Activated naive CD4-positive, alpha-beta T cell treated with anti-CD3 and anti-CD28 coated beads for 36 hours (primary cell): Measurements from ENCODE around the gene ZNF205. TPM values are rescaled to one million over a fixed set of nuclear protein-coding genes. Genes with fewer than 3 reads are reported as not detected.
"Not testable (repeated sequence)": the region's sequence is repeated elsewhere in the genome, so short reads cannot be mapped to it uniquely, and the experiment has no call there.

Source experiments
- CTCF ChIA-PET: fragments of 350-600 bp; sonication (Branson Sonifier 250); formaldehyde crosslinking; loops from one replicate; lab custom pipeline; 2021; ENCODE audit warnings: antibody characterized with exemption; lab: Charles Lee
- DNase-seq: peaks from one replicate; pipeline ENCODE4 v3.0.0-alpha.2; 2020
- H3K27ac Mint-ChIP-seq: one replicate; pipeline ENCODE4 v1.8.0; 2021; ENCODE audit warnings: mild to moderate bottlenecking, mixed read lengths
- H3K27me3 Mint-ChIP-seq: one replicate; pipeline ENCODE4 v1.8.0; 2021; ENCODE audit warnings: low read depth, mixed read lengths
- H3K36me3 Mint-ChIP-seq: one replicate; pipeline ENCODE4 v1.8.0; 2021; ENCODE audit warnings: low read depth, mixed read lengths
- H3K4me1 Mint-ChIP-seq: one replicate; pipeline ENCODE4 v1.8.0; 2021; ENCODE audit warnings: low read depth, mixed read lengths
- H3K4me3 Mint-ChIP-seq: one replicate; pipeline ENCODE4 v1.8.0; 2021; ENCODE audit warnings: mild to moderate bottlenecking, moderate library complexity, mixed read lengths
- H3K9me3 Mint-ChIP-seq: one replicate; pipeline ENCODE4 v1.8.0; 2021; ENCODE audit warnings: mixed read lengths
- intact Hi-C: fragments of 100-400 bp; cut with micrococcal nuclease; formaldehyde crosslinking; loops from one replicate; pipeline ENCODE4 v1.15.1; 2023
- total RNA-seq, 2 experiments: library from RNA; stranded (reverse); gene quantifications; one replicate each; pipeline ENCODE4 v1.2.3, GENCODE V29; 2021

The ZNF205 gene
- total RNA-seq, 2 experiments from 2014 or later: 0.25 TPM; not detected in 1

- CTCF ChIA-PET: not testable (repeated sequence)
- H3K36me3 Mint-ChIP-seq: peaks cover 23% of the 10 kb centered on the region
Observed at GRCh38 chr16:3072576-3073263, 39.7 kb upstream of the ZNF205 start.

GRCh38 chr16:3073448-3073847 is 38.9 kb upstream of the ZNF205 start:
- Mint-ChIP-seq H3K27me3 (no peaks in the 10 kb centered on the region), H3K36me3 (peaks cover 16% of the 10 kb centered on the region), H3K4me1 (peaks cover 86% of the 10 kb centered on the region), H3K4me3 (no peak overlapping the region), H3K9me3 (no peaks in the 10 kb centered on the region), H3K27ac (peak overlapping the region; percentile 20)
- CTCF ChIA-PET: no interaction called here
- intact Hi-C loops: no loop called here
- no peak for DNase-seq

More at GRCh38 chr16:3072576-3073263, 39.7 kb upstream of the ZNF205 start:
- H3K9me3 Mint-ChIP-seq, H3K27me3 Mint-ChIP-seq, H3K4me3 Mint-ChIP-seq, intact Hi-C loops: not testable (repeated sequence)
- peak; percentile 89 for DNase-seq
- H3K4me1 Mint-ChIP-seq: peaks cover 84% of the 10 kb centered on the region
- peak overlapping the region; percentile 20 for H3K27ac Mint-ChIP-seq

GRCh38 chr16:3074860-3075522 is 37.4 kb upstream of the ZNF205 start:
- Mint-ChIP-seq H3K4me1 (peaks cover 77% of the 10 kb centered on the region), H3K27ac (peak overlapping the region; percentile 98), H3K9me3 (no peaks in the 10 kb centered on the region), H3K27me3 (no peaks in the 10 kb centered on the region), H3K4me3 (peak overlapping the region; percentile 71), H3K36me3 (peaks cover 3% of the 10 kb centered on the region)
- intact Hi-C loops: loop anchor here (1.0 to 2.0 kb wide), 4 partner anchors 10 to 51 kb away; partner anchors contain the start of genes IL32 and THOC6
- CTCF ChIA-PET: interaction anchor here (0.7 to 5.2 kb wide), 8 partner anchors 11 to 1104 kb away, joined by 3 to 38 read pairs (median 6); partner anchors contain the start of gene IL32
- DNase-seq: peak; percentile 94

DNA sequence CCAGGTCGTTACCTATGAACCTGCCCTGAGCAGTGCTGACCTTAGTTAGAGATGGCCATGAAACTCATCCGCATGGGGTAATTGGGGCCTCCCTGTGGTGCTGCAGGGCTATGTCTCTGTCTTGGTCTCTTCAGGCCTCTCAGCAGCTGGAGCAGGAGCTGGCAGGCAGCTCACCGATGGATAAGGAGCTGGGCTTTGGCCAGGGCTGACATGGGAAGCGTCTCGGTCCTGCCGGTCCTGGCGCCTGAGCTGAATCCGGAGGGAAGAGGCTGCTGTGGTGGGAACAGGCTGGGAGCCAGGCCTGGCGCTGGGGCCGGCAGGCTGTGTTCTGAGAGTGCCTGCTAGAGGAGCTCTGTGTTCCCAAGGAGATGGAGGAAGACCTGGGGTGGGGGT is 36.9 kb upstream of the ZNF205 start:
- intact Hi-C loops: loop anchor here (1.0 to 2.0 kb wide), 4 partner anchors 10 to 51 kb away; partner anchors contain the start of genes IL32 and THOC6

GRCh38 chr16:3075946-3076345 is 36.4 kb upstream of the ZNF205 start:
- H3K27me3 Mint-ChIP-seq, H3K9me3 Mint-ChIP-seq, H3K36me3 Mint-ChIP-seq, DNase-seq: not testable (repeated sequence)
- peaks cover 75% of the 10 kb centered on the region for H3K4me1 Mint-ChIP-seq
- H3K27ac Mint-ChIP-seq: peak overlapping the region; percentile 98
- CTCF ChIA-PET: interaction anchor here (0.6 to 5.2 kb wide), 10 partner anchors 12 to 75 kb away, joined by 3 to 38 read pairs (median 4); partner anchors contain the start of gene IL32
- intact Hi-C loops: loop anchor here (1.0 to 2.0 kb wide), 4 partner anchors 11 to 52 kb away; partner anchors contain the start of genes IL32 and THOC6
- peak overlapping the region; percentile 71 for H3K4me3 Mint-ChIP-seq

More for the DNA sequence above, 36.9 kb upstream of the ZNF205 start:
- peak overlapping the region; percentile 98 for H3K27ac Mint-ChIP-seq
- peaks cover 73% of the 10 kb centered on the region for H3K4me1 Mint-ChIP-seq
- H3K4me3 Mint-ChIP-seq: peak overlapping the region; percentile 71
- H3K36me3 Mint-ChIP-seq: no peaks in the 10 kb centered on the region
- no peaks in the 10 kb centered on the region for H3K27me3 Mint-ChIP-seq
- H3K9me3 Mint-ChIP-seq: no peaks in the 10 kb centered on the region
- CTCF ChIA-PET: interaction anchor here (0.6 to 5.2 kb wide), 8 partner anchors 11 to 61 kb away, joined by 3 to 38 read pairs (median 6); partner anchors contain the start of gene IL32
- no peak for DNase-seq

- intact Hi-C loops: no loop called here
- CTCF ChIA-PET: interaction anchor here (0.6 to 5.2 kb wide), 8 partner anchors 12 to 74 kb away, joined by 3 to 38 read pairs (median 6); partner anchors contain the start of gene IL32
- peaks cover 74% of the 10 kb centered on the region for H3K4me1 Mint-ChIP-seq
- H3K27ac Mint-ChIP-seq: peak overlapping the region; percentile 98
- H3K9me3 Mint-ChIP-seq: peaks cover 3% of the 10 kb centered on the region
- no peak for DNase-seq
- H3K4me3 Mint-ChIP-seq: peak overlapping the region; percentile 7
- no peaks in the 10 kb centered on the region for H3K36me3 Mint-ChIP-seq
- no peaks in the 10 kb centered on the region for H3K27me3 Mint-ChIP-seq
Observed at GRCh38 chr16:3076577-3076976, 35.8 kb upstream of the ZNF205 start.

DNA sequence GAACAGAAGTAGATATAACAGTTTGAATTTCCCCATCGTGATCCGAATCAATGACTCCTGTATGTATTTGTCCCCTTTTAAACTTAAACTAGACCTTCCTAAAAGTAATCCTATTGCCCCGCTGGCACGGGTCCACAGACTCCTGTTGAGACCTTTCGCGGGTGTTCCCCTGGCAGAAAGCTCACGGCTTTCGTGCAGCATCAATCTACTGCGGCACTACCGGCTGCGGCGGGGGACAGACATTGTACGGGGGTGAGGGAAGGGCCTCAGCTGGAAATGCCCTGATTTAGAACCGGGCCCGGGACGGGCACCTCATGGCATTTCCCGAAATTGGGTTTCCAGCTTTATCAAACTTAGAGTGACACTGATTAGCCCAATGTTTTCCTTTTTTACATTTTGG is 32.4 kb upstream of the ZNF205 start:
- Mint-ChIP-seq H3K27ac (no peak overlapping the region), H3K4me1 (peaks cover 47% of the 10 kb centered on the region), H3K36me3 (no peaks in the 10 kb centered on the region), H3K4me3 (no peak overlapping the region), H3K9me3 (peaks cover 3% of the 10 kb centered on the region), H3K27me3 (no peaks in the 10 kb centered on the region)
- CTCF ChIA-PET: interaction anchor here (0.9 to 1.9 kb wide), 3 partner anchors 16 to 90 kb away, joined by 3 to 10 read pairs (median 3); no protein-coding TSS in a partner anchor
- intact Hi-C loops: no loop called here
- DNase-seq: no peak

GRCh38 chr16:3081957-3082356 is 30.4 kb upstream of the ZNF205 start:
- DNase-seq, H3K27me3 Mint-ChIP-seq, H3K9me3 Mint-ChIP-seq, intact Hi-C loops, H3K4me3 Mint-ChIP-seq, H3K27ac Mint-ChIP-seq, H3K36me3 Mint-ChIP-seq, CTCF ChIA-PET: not testable (repeated sequence)
- peaks cover 31% of the 10 kb centered on the region for H3K4me1 Mint-ChIP-seq

DNA sequence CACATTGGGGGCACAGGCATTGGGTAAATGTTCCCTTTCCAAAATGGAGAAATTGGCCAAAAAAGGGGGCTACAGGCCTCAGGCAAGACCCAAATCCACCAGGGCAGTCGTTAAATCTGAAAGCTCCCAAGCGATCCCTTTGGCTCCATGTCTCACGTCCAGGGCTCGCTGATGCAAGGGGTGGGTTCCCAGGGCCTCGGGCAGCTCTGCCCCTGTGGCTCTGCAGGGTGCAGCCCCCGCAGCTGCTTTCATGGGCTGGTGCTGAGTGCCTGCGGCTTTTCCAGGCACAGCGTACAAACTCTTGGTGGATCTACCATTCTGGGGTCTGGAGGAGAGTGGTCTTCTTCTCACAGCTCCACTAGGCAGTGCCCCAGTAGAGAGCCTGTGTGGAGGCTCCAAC is 29.0 kb upstream of the ZNF205 start:
- H3K27ac Mint-ChIP-seq, H3K27me3 Mint-ChIP-seq, DNase-seq, H3K36me3 Mint-ChIP-seq, H3K4me3 Mint-ChIP-seq, H3K9me3 Mint-ChIP-seq, intact Hi-C loops: not testable (repeated sequence)
- peaks cover 28% of the 10 kb centered on the region for H3K4me1 Mint-ChIP-seq
- CTCF ChIA-PET: interaction anchor here (0.8 to 1.0 kb wide), 2 partner anchors 10 to 84 kb away, joined by 3 to 5 read pairs; no protein-coding TSS in a partner anchor

GRCh38 chr16:3084491-3084890 is 27.9 kb upstream of the ZNF205 start:
- Mint-ChIP-seq H3K36me3 (no peaks in the 10 kb centered on the region), H3K27ac (no peak overlapping the region), H3K27me3 (no peaks in the 10 kb centered on the region), H3K4me3 (no peak overlapping the region), H3K9me3 (peaks cover 3% of the 10 kb centered on the region), H3K4me1 (peaks cover 26% of the 10 kb centered on the region)
- DNase-seq: no peak
- intact Hi-C loops: no loop called here
- CTCF ChIA-PET: interaction anchor here (0.8 kb wide), 1 partner anchor 83 kb away, joined by 3 read pairs; no protein-coding TSS in a partner anchor

DNA sequence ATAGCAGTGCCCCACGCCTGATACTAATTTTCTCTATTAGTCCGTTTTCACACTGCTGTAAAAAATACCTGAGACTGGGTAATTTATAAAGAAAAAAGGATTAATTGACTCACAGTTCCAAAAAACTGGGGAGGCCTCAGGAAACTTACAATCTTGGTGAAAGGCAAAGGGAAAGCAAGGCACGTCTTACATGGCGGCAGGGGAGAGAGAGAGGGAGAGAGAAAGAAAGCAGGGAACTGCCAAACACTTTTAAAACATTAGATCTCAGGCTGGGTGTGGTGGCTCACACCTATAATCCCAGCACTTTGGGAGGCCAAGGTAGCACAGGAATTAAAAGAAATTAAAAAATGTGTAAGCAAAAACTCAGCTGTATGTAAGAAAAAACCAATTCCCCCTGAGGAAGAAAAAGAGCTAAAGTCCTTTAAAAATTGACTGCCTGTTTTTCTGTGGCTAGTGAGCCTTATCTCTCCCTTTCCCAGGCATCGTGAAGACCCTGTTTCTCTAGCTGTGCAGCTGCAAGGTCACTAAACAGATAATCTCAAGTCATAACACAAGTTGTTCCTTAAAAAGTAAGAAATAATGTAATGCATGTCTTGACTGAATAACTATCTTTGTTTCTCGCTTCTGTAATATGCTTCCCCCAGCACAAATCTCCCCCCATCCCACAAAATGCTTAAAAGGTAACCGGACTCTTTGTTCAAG is 27.3 kb upstream of the ZNF205 start:
- Mint-ChIP-seq H3K4me3 (no peak overlapping the region), H3K27ac (no peak overlapping the region), H3K4me1 (peaks cover 26% of the 10 kb centered on the region), H3K9me3 (peaks cover 3% of the 10 kb centered on the region), H3K27me3 (no peaks in the 10 kb centered on the region), H3K36me3 (no peaks in the 10 kb centered on the region)
- no peak for DNase-seq
- CTCF ChIA-PET: no interaction called here
- intact Hi-C loops: no loop called here
